Measurements from ENCODE around the gene AP1M2.

AP1M2 gene

GRCh38 chr19:10624585-10624984 lies 37.5 kb upstream of the AP1M2 start:
- H3F3A ChIP-seq (ENCODE audit: insufficient read depth) = no peaks in the 10 kb centered on the region
- TF ChIP-seq EZH2phosphoT487 (conservative IDR thresholded peaks at IDR 0.05; ENCODE audit: low read length) = no peak
- no peak for TF ChIP-seq CTCF (IDR thresholded peaks at IDR 0.05; ENCODE audit: insufficient read depth, low read length, poor library complexity, severe bottlenecking)
- H2AFZ ChIP-seq (ENCODE audit: low read depth, low read length, severe bottlenecking) = no peak overlapping the region
- no peaks in the 10 kb centered on the region for H3K36me3 ChIP-seq (ENCODE audit: low read length)
- H3K79me2 ChIP-seq (ENCODE audit: insufficient read depth, low read length) = no peaks in the 10 kb centered on the region
- H3K4me3 ChIP-seq (ENCODE audit: insufficient read depth, low read length, poor library complexity, severe bottlenecking) = no peak overlapping the region
- no peaks in the 10 kb centered on the region for H3K27me3 ChIP-seq (ENCODE audit: low read length)
- no peaks in the 10 kb centered on the region for H4K20me1 ChIP-seq (ENCODE audit: low read depth, low read length)
- no peaks in the 10 kb centered on the region for H3K9me2 ChIP-seq (replicated peaks; ENCODE audit: insufficient read depth, low read length)
- no peaks in the 10 kb centered on the region for H3K9me3 ChIP-seq (ENCODE audit: insufficient read depth, low read length)
- H3K27ac ChIP-seq (ENCODE audit: low read depth, low read length) = no peak overlapping the region
- no peak overlapping the region for H3K4me2 ChIP-seq (ENCODE audit: low read depth, low read length, poor library complexity, severe bottlenecking)
- no peak overlapping the region for H3K9ac ChIP-seq (ENCODE audit: low read length)

DNA sequence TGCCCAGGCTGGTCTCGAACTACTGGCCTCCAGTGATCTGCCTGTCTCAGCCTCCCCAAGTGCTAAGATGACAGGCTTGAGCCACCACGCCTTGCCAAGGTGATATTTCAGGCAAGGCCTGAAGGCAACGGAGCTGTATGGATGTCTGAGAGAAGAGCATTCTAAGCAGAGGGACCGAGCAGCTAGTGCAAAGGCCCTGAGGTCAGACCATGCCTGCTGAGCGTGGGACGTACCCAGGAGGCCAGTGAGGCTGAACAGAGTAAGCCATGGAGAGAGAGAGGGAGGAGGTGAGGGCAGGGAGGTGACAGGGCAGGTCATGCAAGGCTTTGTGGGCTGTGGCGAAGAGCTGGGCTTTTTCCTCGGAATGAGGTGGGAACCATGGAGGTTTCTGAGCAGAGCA lies 34.9 kb upstream of the AP1M2 start:
- H2AFZ ChIP-seq (ENCODE audit: low read depth, low read length, severe bottlenecking) = no peak overlapping the region
- no peaks in the 10 kb centered on the region for H3K79me2 ChIP-seq (ENCODE audit: insufficient read depth, low read length)
- H3K4me3 ChIP-seq (ENCODE audit: insufficient read depth, low read length, poor library complexity, severe bottlenecking) = no peak overlapping the region
- H4K20me1 ChIP-seq (ENCODE audit: low read depth, low read length) = no peaks in the 10 kb centered on the region
- no peaks in the 10 kb centered on the region for H3F3A ChIP-seq (ENCODE audit: insufficient read depth)
- no peaks in the 10 kb centered on the region for H3K9me3 ChIP-seq (ENCODE audit: insufficient read depth, low read length)
- H3K4me2 ChIP-seq (ENCODE audit: low read depth, low read length, poor library complexity, severe bottlenecking) = no peak overlapping the region
- TF ChIP-seq CTCF (IDR thresholded peaks at IDR 0.05; ENCODE audit: insufficient read depth, low read length, poor library complexity, severe bottlenecking) (no peak), EZH2phosphoT487 (conservative IDR thresholded peaks at IDR 0.05; ENCODE audit: low read length) (no peak)
- no peaks in the 10 kb centered on the region for H3K36me3 ChIP-seq (ENCODE audit: low read length)
- H3K9me2 ChIP-seq (replicated peaks; ENCODE audit: insufficient read depth, low read length) = no peaks in the 10 kb centered on the region
- no peak overlapping the region for H3K9ac ChIP-seq (ENCODE audit: low read length)
- no peak overlapping the region for H3K27ac ChIP-seq (ENCODE audit: low read depth, low read length)
- H3K27me3 ChIP-seq (ENCODE audit: low read length) = no peaks in the 10 kb centered on the region

- Histone ChIP-seq H3K79me2 (ENCODE audit: insufficient read depth, low read length) (no peaks in the 10 kb centered on the region; the same call in 1 of the 2 replicates), H3K27me3 (ENCODE audit: low read length) (no peaks in the 10 kb centered on the region), H3K36me3 (ENCODE audit: low read length) (no peaks in the 10 kb centered on the region), H3K9ac (ENCODE audit: low read length) (no peak overlapping the region), H3K9me2 (replicated peaks; ENCODE audit: insufficient read depth, low read length) (no peaks in the 10 kb centered on the region), H4K20me1 (ENCODE audit: low read depth, low read length) (no peaks in the 10 kb centered on the region), H3K4me2 (ENCODE audit: low read depth, low read length, poor library complexity, severe bottlenecking) (no peak overlapping the region), H3K9me3 (ENCODE audit: insufficient read depth, low read length) (no peaks in the 10 kb centered on the region), H3K4me3 (ENCODE audit: insufficient read depth, low read length, poor library complexity, severe bottlenecking) (no peak overlapping the region), H3K27ac (ENCODE audit: low read depth, low read length) (no peak overlapping the region), H3F3A (ENCODE audit: insufficient read depth) (no peaks in the 10 kb centered on the region), H2AFZ (ENCODE audit: low read depth, low read length, severe bottlenecking) (no peak overlapping the region)
- TF ChIP-seq CTCF (IDR thresholded peaks at IDR 0.05; ENCODE audit: insufficient read depth, low read length, poor library complexity, severe bottlenecking) (no peak), EZH2phosphoT487 (conservative IDR thresholded peaks at IDR 0.05; ENCODE audit: low read length) (no peak)
These were observed 33.7 kb upstream of the AP1M2 start for GRCh38 chr19:10620786-10621185.

Data from SU-DHL-6 (cell line).